ENCODE measurements around the gene IGFBP3.

- TF ChIP-seq REST (IDR thresholded peaks at IDR 0.05; ENCODE audit: low read depth) (no peak), POLR2A (IDR thresholded peaks at IDR 0.05; ENCODE audit: borderline replicate concordance, extremely low read depth, insufficient read depth, insufficient read length) (no peak), CTCF (IDR thresholded peaks at IDR 0.05 in 2 of 3, conservative IDR thresholded peaks at IDR 0.05 in 1 of 3; ENCODE audit: borderline replicate concordance in 1 of 3, insufficient read depth in 1 of 3, low read depth in 2 of 3, low read length in 2 of 3) (peak; percentile 56 to 80 (median 58)), EZH2phosphoT487 (IDR thresholded peaks at IDR 0.05; ENCODE audit: borderline replicate concordance) (no peak), POLR2AphosphoS5 (IDR thresholded peaks at IDR 0.05; ENCODE audit: low read depth, low read length) (no peak), EZH2 (IDR thresholded peaks at IDR 0.05) (no peak), RAD21 (IDR thresholded peaks at IDR 0.05; ENCODE audit: low read depth) (0 out of 2 replicates have a peak, but pooled peaks have one; percentile 25), SIN3A (IDR thresholded peaks at IDR 0.05; ENCODE audit: low read depth) (no peak)
Observed at GRCh38 chr7:45863715-45864114, 57.4 kb downstream of the IGFBP3 start.

Measured in HCT116 (cell line).